Measurements from ENCODE around the gene LGALS9.

GRCh38 chr17:27616414-27616813, 14.6 kb upstream of the LGALS9 start:
- TF ChIP-seq CTCF (IDR thresholded peaks at IDR 0.05) (no peak), POLR2A (IDR thresholded peaks at IDR 0.05) (no peak)
